ENCODE measurements around the gene EXOC3L1.

DNA sequence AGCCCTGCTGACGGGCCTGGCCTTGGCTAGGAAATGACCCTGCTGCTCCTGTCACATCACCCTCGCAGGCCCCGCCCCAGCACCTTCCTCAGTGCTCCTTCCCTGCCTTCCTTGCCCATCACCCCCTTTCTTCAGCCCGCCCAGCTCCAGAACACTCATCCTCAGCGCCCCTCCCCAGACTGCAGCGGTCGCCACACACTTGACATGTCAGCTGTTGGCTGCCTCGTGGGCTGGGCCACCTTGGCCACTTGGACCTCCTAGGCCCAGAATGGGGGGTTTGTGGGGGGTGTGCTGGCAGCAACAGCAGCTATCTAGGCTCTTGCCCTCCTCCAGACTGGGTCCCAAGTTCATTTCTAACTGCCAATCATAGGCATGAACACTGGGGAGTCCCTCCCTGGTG is 19.6 kb upstream of the EXOC3L1 start:
- TF ChIP-seq POLR2A (IDR thresholded peaks at IDR 0.05; ENCODE audit: low read length) (no peak), GATA1 (IDR thresholded peaks at IDR 0.05; ENCODE audit: low read depth, low read length) (no peak)
